HG03196 (cell line): ENCODE data around the gene CLPX.
"Not testable (repeated sequence)": the region's sequence is repeated elsewhere in the genome, so short reads cannot be mapped to it uniquely, and the experiment has no call there.

Experiments
- ATAC-seq: cut with Tn5 transposase; IDR thresholded peaks from one replicate; pipeline ENCODE4 v1.9.1; 2021; ENCODE audit not compliant: unreplicated experiment

CLPX gene

DNA sequence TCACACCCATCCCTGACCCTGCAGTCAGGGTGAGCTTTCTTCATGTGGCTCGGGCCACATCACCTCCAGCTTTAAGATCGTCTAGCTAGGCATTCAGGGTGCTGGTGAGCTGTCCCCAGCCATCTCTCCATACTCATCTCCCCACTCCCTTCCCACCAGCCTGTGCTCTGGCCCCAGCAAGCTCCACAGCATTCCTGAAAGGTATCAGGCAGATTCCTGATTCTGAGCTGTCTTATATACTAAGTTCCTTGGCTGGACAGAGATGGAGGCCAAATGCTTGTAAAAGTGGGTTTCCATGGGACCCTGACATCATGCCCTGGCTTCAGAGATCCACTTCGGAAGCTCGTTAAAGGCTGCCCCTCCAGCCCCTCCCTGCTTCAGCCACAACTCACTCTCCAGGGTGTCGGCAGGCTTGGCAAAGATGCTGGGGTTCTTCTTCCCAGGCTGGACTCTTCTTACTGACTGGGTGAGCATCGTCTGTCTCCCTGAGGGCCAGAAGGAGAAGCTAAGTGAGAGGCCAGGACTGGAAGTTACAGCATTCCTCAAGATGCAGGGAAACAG lies 22.2 kb upstream of the CLPX start:
- ATAC-seq = no peak

DNA sequence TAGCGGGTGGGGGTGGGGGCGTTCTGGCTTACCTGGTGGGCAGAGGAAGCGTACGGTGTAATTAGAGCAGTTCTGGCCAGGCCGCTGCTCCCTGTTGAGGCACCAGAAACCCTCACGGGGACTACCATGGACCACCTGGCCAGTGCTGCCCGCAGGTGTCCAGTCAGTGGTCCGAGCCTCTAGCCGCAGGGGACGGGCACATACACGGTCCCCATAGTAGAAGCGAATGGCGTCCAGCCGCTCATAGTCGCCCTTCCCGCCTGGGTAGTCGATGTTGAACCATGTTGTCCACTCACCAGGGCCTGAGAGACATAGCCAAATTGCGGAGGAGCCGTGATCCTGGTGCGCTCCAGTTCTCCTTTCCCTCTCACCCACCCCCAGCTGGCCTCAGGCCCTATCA lies 21.6 kb upstream of the CLPX start:
- no peak for ATAC-seq

DNA sequence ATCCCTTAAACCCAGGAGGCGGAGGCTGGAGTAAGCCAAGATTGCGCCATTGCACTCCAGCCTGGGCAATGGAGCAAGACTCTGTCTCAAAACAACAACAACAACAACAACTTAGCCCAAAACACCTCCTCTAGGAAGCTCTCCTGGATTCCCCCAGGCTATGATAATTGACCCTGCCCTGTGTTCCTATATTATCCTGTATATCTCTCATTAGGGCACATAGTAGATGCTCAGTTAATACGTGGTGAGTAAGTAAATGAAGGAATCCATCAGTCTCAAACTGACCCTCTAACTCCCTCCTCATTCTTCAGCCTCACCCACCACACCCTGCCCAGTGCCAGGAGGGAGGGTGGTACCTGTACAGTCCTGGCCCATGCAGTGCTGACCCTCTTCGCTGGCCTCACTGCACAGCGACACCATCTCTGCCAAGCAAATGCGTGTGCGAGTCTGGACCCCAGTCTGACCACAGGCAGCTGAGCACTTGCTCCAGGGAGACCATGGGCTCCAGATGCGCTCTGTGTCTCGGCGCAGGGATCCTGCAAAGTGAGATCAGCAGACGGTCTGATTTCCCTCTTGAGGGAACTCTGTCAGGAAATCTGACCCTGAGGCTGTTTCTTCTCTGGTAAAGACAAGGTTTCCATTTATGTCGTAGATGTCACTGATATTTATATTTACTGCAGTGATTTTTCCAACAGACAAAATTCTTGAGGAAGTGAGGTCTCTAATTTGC lies 20.0 kb upstream of the CLPX start:
- no peak for ATAC-seq

DNA sequence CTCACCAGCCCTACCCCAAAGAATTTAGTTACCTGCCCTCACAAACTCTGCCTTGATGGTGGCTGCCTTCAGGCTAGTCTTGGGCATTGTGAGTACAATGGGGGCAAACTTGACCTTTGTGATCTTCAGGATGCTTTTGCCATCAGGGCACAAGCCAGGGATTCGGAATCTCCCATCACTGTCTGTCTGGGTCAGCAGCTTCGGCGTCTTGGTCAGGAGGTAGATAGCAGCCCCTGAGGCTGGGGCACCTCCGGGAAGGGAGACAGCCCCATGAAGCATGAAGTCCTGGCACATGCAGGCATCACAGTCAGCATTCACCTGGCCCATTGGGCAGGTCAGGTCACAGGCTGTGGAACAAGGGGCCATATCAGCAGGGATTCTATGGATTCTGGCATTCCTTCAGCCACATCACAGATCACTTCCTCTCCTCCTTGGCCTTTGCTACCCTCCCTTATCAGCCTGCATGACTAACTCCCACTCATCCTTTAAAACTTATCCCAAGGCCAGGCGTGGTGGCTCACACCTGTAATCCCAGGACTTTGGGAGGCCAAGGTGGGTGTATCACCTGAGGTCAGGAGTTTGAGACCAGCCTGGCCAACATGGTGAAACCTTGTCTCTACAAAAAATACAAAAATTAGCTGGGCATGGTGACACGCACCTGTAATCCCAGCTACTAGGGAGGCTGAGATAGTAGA lies 19.2 kb upstream of the CLPX start:
- ATAC-seq = no peak

DNA sequence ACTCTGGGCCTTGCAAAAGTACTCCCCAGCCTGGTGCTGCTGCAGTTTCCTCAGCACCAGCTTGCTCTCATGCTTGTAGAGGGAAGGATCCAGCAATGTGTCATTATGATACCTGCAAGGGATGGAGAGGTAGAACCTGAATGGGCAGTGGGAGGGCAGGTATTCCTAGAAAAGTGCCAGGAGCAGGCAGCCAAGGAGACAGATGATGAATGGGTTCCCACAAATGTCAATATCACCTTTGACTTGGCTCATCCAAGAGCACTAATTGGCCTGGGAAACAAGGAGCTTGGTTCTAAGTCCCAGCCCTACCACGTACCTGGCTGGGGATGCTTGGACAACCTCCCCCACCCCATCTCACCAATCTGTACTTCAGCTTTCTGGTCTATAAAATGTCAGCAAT lies 16.8 kb upstream of the CLPX start:
- ATAC-seq = no peak

DNA sequence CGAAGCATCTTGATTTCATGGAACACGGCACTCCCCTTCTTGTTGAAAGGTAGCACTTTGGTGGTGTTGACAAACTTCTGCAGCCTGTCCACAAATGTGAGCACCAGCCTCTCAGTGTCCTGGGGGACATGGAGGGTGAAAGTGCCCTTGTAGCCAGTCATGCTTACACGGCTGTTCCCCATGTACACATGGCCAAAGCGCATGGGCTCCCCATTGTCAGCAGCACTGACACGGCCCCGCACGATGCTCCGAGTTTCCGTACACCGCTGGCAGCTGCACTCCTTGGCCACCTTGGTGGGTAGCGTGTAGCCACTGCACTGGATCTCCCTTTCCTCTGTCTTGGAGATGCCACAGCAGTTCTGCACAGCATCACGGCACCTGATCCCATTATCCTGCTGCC lies 13.4 kb upstream of the CLPX start:
- ATAC-seq = no peak

DNA sequence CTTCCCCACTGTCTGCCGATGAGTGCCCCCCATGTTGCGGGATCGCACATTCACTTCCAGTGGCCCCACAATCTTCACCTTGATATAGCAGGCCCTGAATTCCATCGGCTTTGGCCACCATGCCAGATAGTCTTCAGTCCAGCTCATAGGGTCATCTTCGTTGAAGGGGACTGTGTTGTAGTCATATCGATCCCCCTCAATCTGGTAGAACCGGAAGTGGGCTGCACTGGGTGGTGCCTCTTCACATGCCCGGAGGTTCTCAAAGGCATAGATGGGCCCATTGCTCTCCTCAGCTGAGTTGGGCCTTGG lies 12.1 kb upstream of the CLPX start:
- no peak for ATAC-seq

DNA sequence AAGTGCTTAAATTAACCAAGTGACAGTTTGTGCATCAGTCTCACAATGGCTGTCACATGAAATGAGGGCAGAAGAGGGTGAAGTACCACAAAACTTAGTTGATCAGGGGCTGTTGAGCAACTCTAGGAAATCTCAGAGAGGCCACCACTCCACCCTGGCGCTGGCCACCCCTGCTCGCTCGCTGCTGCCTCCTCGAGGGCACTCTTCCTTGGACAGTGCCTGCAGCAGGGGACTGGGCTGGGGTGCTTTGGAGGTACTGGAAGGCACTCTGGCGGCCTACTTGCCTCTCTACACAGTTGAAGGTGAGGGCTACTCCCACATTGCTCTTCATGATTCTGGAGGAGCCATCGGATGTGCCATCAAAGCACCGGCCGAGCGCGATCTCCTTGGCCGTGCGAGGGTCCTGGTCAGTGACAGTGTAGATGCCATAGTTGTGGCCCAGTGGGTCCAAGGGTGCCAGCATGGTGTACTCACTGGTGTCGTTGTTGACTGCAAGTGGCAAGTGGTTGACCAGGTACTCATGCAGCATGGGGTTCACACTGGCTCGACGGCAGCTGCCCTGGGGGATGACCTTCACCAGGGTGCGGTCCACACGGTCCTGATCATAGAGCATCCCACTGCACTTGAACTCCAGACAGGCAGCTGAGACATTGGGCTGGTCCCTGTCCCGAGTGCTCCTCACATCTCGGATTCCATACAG lies 11.6 kb upstream of the CLPX start:
- ATAC-seq = no peak

DNA sequence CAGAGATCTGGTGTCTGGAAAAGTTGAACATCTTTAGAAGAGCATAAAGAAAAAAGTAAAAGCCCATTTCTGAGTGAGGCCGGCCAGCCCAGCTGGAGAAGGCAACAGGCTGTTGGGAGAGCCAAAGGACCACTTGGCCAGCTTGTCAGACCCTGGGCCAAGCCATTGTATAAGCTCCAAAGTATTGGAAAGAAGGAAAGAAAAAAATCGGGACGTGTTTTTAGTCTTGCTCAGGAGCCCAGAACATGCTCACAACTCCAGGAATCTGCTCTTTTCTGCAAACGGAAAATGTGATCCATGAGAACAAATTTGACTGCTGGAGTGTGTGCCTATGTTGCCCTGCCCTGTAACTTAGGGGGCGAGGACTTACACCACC lies 10.4 kb upstream of the CLPX start:
- no peak for ATAC-seq

DNA sequence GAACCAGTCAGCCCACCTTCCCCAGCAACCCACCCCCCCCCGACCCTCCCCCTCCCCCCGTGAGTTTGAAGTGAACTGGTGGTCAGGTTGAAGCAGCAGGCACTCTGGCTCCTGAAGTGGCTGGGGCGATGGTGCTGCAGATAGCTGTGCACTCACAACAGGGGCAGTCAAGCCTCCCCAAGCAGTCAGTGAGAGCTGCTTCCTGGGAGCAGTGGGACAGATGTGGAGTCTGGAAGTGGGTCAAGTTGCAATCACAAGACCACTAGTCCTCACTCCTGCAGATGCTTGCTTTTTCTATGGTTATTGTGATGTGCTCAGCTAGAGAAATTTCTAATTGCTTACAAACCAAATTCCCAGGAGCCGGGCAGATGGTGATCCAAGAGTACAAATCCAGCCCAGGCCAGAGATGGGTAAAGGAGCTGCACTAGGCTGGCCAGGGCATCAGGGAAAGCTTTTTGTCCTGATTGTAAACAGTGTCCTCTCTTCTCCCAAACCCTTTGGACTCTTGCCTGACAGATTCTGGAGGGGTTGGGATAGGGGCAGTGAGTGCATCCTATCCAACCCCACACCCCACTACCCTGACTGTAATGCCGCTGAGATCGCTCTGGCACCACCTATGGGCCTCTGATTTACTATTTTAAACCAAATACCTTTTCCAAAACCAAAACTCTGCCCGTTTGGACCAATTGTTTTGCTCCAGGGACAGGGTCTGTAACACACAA lies 9.8 kb upstream of the CLPX start:
- no peak for ATAC-seq

DNA sequence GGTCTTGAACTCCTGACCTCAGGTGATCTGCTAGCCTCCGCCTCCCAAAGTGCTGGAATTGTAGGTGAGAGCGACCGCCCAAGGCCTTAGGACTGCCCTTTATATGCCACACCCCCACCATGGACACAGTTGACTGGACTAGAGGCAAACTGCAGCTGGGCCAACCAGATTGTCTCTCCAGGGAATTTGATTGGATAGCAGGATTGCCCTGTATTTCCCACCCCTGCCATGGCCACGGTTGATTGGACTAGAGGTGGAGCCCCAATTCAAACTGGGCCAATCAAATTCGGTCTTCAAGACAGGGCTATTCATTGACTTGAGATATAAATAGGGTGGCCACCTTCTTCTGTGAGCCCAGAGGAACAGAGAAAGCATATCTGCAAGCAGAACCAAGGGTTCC lies 6.9 kb upstream of the CLPX start:
- ATAC-seq = no peak

DNA sequence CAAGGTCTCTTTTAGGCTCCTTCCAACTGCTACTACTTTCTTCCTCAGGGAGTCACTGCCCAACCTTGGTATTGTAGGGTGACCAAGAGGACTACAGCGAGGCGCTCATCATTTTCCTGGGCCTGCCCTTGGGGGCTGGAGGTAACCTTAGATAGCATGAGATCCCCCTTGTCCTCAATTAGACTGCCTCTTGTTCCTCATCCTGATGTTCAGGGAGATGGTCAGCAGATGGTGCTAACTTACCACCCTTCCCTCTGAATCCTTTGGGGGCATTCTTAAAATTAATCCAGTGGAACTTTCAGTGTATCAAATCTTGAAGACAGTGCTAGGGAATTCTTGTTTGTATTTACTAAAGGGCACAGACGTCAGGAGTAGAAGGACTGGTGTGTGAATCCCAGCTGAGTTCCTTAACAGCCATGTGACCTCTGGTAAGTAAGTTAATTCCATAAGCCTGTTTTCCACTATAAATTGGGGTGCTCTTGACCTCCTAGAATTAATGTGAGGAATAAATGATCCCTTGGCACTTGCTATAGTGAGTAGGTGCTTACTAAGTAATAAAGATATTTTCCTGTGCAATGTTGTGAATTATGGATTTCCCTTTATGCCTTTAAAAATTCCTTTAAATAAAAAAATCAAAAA lies 4.1 kb upstream of the CLPX start:
- ATAC-seq = no peak

DNA sequence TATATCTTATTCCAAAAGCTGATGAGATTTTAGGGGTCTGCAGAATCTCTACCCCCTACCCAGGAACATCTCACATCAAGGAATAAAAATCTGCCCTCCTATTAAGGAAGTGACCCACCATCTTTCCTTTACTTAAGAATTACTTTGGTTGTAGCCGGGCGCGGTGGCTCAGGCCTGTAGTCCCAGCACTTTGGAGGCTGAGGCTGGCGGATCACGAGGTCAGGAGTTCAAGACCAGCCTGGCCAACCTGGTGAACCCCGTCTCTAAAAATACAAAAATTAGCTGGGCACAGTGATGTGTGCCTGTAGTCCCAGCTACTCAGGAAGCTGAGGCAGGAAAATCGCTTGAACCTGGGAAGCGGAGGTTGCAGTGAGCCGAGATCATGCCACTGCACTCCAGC lies 3.3 kb upstream of the CLPX start:
- not testable (repeated sequence) for ATAC-seq

DNA sequence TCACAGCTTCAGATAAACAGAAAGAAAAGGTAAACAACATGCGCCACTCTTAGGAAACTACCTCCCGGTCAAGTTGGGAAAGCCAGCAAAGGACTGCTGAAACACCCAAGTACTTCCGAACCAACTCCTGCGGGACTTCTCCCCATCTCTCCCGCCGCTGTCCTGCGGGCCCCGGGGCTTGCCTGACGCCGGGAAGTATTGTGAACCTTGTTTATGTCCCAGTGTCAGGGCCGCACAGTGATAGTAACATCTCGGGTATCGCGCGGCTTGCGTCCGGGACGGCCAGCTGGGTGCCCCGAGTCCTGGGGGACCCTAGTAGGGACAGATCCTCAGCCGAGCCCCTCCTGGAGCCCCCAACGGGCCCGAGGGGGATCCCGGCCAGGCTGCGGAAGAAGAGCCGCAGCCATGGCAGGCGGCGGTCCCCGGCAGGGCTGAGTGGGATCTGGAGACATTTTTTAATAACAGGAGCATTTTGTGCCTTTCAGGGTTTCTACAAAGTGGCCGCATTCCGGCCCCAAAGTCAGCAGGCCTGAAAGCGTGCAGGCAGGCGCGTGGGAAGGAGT lies 756 bp downstream of the CLPX start:
- ATAC-seq = peak; percentile 34

DNA sequence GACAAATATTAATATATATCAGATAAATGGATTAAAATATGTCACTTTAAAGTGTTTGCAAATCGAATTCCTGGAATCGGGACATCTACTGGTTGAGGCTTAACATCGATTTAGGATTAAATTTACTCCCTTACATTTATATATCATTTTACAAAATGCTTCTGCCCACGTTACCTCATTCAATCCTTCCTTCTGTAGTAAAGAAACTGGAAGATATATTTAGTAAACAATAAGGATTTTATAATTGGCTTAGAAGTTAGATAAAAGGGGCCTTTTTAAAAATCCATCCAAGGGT lies 1.3 kb downstream of the CLPX start:
- no peak for ATAC-seq

DNA sequence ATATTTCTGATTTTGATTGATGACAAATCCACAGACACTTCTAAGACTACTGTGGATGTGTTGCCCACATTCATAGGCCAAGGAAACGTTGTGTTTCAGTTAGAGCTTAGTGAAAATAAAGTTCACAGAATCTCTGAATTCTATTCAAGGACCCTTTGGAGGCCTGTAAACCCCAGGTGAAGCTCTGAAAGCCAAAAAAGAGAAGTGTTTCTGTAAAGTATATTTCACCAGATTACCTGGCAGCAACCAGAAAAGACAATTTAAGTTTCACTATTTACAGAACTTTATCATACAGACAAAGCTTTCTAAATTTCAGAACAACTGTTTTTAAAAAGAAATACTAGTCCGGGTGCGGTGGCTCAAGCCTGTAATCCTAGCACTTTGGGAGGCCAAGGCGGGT lies 2.6 kb downstream of the CLPX start:
- ATAC-seq = no peak

DNA sequence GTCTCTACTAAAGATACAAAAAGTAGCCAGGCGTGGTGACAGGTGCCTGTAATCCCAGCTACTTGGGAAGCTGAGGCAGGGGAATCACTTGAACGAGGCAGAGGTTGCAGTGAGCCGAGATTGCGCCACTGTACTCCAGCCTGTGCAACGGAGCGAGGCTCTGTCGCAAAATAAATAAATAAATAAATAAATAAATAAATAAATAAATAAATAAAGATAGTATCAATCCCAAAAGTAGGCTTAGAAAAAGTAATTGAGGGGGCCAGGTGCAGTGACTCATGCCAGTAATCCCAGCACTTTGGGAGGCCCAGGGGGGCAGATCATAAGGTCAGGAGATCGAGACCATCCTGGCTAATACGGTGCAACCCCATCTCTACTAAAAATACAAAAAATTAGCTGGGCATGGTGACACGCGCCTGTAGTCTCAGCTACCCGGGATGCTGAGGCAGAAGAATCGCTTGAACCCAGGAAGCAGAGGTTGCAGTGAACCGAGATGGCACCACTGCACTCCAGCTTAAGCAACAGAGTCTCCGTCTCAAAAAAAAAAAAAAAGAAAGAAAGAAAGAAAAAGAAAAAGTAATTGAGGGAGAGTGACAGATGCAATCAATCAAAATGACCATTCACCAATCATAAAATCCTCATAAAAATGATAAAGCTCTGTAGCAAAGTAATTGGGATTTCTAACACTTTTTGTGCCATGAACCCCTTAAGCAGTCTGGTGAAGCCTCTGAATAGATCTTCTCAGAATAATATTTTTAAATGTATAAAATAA lies 3.4 kb downstream of the CLPX start:
- not testable (repeated sequence) for ATAC-seq

DNA sequence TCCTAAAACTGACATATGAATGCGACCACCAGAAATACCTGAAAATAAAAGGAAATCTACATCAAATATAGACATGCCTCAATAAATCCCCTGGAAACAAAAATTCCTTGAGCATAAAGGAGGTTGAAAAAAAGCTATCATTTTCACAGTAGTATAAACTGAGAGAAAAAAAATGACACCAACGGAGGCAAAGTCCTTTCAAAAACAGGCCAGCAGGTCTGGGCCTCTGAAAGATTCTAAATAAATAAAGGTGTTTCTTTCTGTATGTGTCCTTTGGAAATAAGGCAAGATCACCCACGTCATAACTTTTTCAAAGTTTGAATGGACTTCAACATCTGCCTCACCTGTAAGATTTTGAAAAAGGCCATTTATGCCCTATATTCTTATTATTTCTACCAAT lies 5.0 kb downstream of the CLPX start:
- no peak for ATAC-seq

DNA sequence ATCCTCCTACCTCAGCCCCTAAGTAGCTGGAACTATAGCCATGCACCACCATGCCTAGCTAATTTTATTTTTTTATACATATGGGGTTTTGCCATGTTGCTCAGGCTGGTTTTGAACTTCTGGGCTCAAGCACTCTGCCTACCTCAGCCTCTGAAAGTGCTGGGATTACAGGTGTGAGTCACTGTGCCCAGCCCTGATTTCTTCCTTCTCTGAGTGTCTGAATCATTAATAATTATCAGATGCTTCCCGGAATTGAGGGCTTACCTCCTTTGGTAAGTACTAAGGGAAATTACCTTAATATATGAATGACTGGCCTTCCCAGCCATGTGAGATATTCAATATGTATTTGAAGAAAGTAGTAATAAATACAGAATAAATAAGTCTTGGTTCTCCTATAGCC lies 7.2 kb downstream of the CLPX start:
- ATAC-seq = no peak

DNA sequence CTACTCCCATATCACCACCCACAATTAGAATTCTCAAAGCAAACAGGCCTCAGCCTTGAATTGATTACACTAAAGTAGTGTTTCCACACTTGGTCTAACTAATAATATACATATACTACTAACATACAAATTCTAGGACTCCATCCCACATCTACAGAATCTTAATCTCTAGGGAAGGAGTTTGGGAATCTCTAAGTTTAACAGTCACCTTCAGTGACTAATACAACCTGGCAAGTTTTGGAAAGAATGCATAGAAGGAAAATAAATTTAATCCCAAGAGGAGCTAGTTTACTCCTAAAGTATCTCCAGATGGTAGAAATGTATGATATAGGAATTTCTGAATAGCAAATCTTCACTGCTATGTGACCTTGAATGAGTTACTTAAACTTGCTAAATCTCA lies 9.1 kb downstream of the CLPX start:
- no peak for ATAC-seq
